Gastroesophageal sphincter (tissue), 4 donors: Measurements from ENCODE around the gene CD6. TPM values are rescaled to one million over a fixed set of nuclear protein-coding genes. Genes with fewer than 3 reads are reported as not detected.

Source experiments
- ATAC-seq: fragments of 150-250 bp; one replicate; pipeline ENCODE4 v1.9.1; 2016; ENCODE audit warnings: mild to moderate bottlenecking, moderate library complexity
- H3K27ac ChIP-seq, 4 donors: fragments of 200-600 bp; sonication (generic) in 3 of 4; 1 replicate in 3 of 4; 2 replicates in 1 of 4; pipeline ENCODE4 v1.5.1; 2016 to 2019
- H3K27me3 ChIP-seq: fragments of 200-600 bp; sonication (generic); one replicate; pipeline ENCODE4 v1.5.1; 2019
- H3K36me3 ChIP-seq, 2 donors: fragments of 200-600 bp; sonication (generic); one replicate each; pipeline ENCODE4 v1.5.1; 2019; ENCODE audit warnings: control low read depth in 1 of 2
- H3K4me1 ChIP-seq, 3 donors: fragments of 200-600 bp; sonication (generic); 1 replicate in 2 of 3; 2 replicates in 1 of 3; pipeline ENCODE4 v1.5.1; 2016 to 2019; ENCODE audit warnings: control low read depth in 2 of 3
- H3K4me3 ChIP-seq, 2 donors: fragments of 200-600 bp; sonication (generic); one replicate each; pipeline ENCODE4 v1.5.1; 2019; ENCODE audit warnings: mild to moderate bottlenecking in 1 of 2, moderate library complexity in 1 of 2
- H3K9me3 ChIP-seq, 3 donors: fragments of 200-600 bp; sonication (generic); one replicate each; pipeline ENCODE4 v1.5.1; 2017 to 2019; ENCODE audit warnings: control low read depth in 2 of 3
- EP300 ChIP-seq: sonication (generic); formaldehyde crosslinking; IDR thresholded peaks from one replicate; pipeline ENCODE4 v1.6.1; 2017; ENCODE audit warnings: antibody characterized with exemption, mild to moderate bottlenecking
- POLR2A ChIP-seq, 2 donors: fragments of 450-650 bp; IDR thresholded peaks; one replicate each; pipeline ENCODE4 v1.6.1; 2017; ENCODE audit warnings: antibody characterized with exemption in 2 of 2, mild to moderate bottlenecking in 2 of 2, moderate library complexity in 1 of 2
- POLR2AphosphoS5 ChIP-seq: sonication (generic); formaldehyde crosslinking; IDR thresholded peaks from one replicate; pipeline ENCODE4 v1.6.1; 2017; ENCODE audit warnings: antibody characterized with exemption
- WGBS, 2 donors: methylation state at CpG; one replicate each; pipeline ENCODE4 v1.1.5; 2018; ENCODE audit warnings: low coverage in 1 of 2; 5-methylcytosine and 5-hydroxymethylcytosine counted together
- total RNA-seq, 4 donors: library from RNA; depleted of rRNA; stranded (reverse); fragments of >200 nt; gene quantifications; one replicate each; pipeline ENCODE4 v1.1.0, GENCODE V29; 2016
- TF ChIP-seq, protein P1 (sequence below), 4 experiments: fragments of 200-600 bp in 2 of 4; fragments of 450-650 bp in 2 of 4; sonication (generic) in 1 of 4; IDR thresholded peaks; one replicate each; pipeline ENCODE4 v1.5.1; 2017 to 2019; ENCODE audit warnings: antibody characterized with exemption in 4 of 4, mild to moderate bottlenecking in 2 of 4, moderate library complexity in 2 of 4

Gene CD6
- total RNA-seq, 4 donors from 2014 or later: 0.15 to 2.7 (median 0.35) TPM; not detected in 1

DNA sequence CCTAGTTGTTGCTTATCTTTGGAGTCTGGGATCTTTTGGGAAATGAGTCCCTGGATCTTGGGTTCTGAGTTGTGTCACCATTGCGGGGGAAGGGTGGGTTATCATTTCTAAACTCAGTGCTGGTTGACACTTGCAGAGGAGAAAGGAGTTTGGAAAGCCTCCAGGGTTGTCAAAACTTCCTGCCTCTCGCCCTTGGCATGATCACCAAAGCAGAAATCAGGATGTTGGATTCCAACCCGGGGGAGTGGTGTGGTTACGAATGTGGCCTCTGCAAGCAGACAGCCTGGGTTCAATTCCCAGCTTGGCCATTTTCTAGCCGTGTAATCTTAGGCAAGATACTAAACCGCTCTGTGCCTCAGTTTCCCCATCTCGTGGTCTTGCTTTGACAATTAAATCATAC lies 24.3 kb downstream of the CD6 start:
- no peaks in the 10 kb centered on the region for H3K36me3 ChIP-seq
- H3K27me3 ChIP-seq: no peaks in the 10 kb centered on the region
- TF ChIP-seq EP300 (no peak), POLR2A (IDR thresholded peaks at IDR 0.05) (no peak), POLR2AphosphoS5 (no peak)
- TF ChIP-seq, protein P1, sequence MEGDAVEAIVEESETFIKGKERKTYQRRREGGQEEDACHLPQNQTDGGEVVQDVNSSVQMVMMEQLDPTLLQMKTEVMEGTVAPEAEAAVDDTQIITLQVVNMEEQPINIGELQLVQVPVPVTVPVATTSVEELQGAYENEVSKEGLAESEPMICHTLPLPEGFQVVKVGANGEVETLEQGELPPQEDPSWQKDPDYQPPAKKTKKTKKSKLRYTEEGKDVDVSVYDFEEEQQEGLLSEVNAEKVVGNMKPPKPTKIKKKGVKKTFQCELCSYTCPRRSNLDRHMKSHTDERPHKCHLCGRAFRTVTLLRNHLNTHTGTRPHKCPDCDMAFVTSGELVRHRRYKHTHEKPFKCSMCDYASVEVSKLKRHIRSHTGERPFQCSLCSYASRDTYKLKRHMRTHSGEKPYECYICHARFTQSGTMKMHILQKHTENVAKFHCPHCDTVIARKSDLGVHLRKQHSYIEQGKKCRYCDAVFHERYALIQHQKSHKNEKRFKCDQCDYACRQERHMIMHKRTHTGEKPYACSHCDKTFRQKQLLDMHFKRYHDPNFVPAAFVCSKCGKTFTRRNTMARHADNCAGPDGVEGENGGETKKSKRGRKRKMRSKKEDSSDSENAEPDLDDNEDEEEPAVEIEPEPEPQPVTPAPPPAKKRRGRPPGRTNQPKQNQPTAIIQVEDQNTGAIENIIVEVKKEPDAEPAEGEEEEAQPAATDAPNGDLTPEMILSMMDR (IDR thresholded peaks at IDR 0.05): no peak
- H3K4me3 ChIP-seq: no peak overlapping the region
- no peak for ATAC-seq
- WGBS, 2 donors: 36 to 60% methylated on average over 1 to 3 of the region's 7 CpGs
- H3K27ac ChIP-seq: no peak overlapping the region
- H3K4me1 ChIP-seq: peaks cover 0 to 9% (median 0%) of the 10 kb centered on the region in 3 donors
- no peaks in the 10 kb centered on the region for H3K9me3 ChIP-seq

DNA sequence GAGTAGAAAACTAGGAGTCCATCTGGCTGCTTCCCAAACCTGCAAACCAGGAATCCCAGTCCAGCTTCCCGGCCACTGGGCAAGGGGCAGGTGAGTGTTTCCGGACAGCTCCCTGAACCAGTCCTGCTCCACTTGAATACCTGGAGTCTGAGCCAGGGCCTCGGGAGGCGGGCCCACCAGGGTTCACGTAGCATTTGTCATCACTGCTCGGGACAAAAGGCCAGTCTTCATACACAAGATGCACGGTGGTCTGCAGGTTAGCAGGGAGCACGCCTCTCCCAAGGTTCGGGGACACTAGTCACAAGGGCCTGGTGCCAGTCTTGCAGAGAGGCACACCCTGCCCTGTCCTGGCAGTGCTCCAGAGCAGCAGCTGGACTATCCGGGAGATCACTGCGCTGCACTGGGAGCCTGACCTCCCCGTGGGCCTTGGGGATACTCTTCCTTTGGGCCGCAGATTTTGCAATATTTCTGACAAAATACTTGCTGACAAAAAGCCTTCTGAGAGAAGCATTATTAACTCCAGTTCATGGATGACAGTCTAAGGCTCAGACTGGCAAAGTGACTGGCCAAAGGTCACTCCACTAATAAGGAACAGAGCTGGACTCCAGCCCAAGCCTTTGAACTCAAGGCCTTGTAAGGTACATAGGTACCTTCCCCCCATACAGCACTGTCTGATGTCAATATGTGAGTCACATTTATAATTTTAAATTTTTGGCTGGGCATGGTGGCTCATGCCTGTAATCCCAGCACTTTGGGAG lies 25.1 kb downstream of the CD6 start:
- Histone ChIP-seq H3K9me3 (no peaks in the 10 kb centered on the region), H3K4me1 (peaks cover 0 to 9% (median 0%) of the 10 kb centered on the region in 3 donors), H3K4me3 (no peak overlapping the region), H3K36me3 (no peaks in the 10 kb centered on the region), H3K27me3 (no peaks in the 10 kb centered on the region), H3K27ac (no peak overlapping the region)
- TF ChIP-seq, protein P1 (IDR thresholded peaks at IDR 0.05): no peak
- TF ChIP-seq EP300: no peak
- no peak for TF ChIP-seq POLR2AphosphoS5
- no peak for TF ChIP-seq POLR2A (IDR thresholded peaks at IDR 0.05)
- 77% methylated on average over 6 of the region's 13 CpGs; no CpG with 5 or more reads in 1 of the 2 donors for WGBS, 2 donors
- no peak for ATAC-seq

DNA sequence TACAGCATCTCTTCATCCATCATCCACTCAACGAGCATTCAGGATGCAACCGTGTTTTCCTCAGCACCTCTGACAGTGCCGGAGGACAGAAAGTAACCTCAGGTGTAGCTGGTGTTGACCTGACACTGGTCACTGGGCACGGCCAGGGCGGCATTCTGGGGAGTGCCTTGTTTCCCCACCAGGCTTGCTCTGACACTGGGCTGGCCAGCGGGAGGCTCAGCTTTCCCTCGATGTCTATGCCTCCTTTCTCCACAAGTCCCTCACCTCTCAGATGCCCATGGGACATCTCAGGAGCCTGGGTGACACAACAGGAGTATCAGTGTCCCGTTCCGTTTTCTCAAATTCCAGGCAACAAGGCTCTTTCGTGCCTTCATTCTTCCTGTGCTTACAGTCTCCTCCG lies 28.9 kb downstream of the CD6 start:
- no peak overlapping the region for H3K4me3 ChIP-seq
- H3K27me3 ChIP-seq: no peaks in the 10 kb centered on the region
- ATAC-seq: no peak
- H3K4me1 ChIP-seq: peaks cover 0 to 16% (median 0%) of the 10 kb centered on the region in 3 donors
- no peaks in the 10 kb centered on the region for H3K9me3 ChIP-seq
- WGBS, 2 donors: 79 to 84% methylated on average over 4 to 8 of the region's 11 CpGs
- H3K36me3 ChIP-seq: no peaks in the 10 kb centered on the region
- TF ChIP-seq, protein P1 (IDR thresholded peaks at IDR 0.05): no peak
- no peak for TF ChIP-seq EP300
- TF ChIP-seq POLR2A (IDR thresholded peaks at IDR 0.05): no peak
- TF ChIP-seq POLR2AphosphoS5: no peak
- H3K27ac ChIP-seq: no peak overlapping the region

DNA sequence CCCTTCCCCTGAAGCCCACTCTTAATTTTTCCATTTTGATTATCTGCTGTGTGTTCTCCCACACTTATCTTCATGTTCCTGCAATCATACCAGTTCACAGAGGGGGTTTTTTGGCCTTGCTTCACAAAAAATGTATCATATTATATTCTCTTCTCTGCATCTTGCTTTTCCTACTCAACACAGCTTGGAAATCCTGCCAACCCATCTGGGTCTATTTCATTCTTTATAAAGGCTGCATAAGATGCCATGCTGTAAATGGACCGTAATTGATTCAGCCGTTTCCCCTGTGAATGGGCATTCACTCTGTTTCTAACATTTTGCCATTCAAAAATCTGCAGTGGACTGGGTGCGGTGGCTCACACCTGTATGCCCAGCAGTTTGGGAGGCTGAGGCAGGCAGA lies 30.5 kb downstream of the CD6 start:
- TF ChIP-seq POLR2A (IDR thresholded peaks at IDR 0.05) (no peak), EP300 (no peak), POLR2AphosphoS5 (no peak)
- TF ChIP-seq, protein P1 (IDR thresholded peaks at IDR 0.05): no peak
- H3K4me1 ChIP-seq: peaks cover 0 to 6% (median 0%) of the 10 kb centered on the region in 3 donors
- H3K4me3 ChIP-seq: no peak overlapping the region
- WGBS, 2 donors: 95 to 100% methylated on average over 2 of the region's 3 CpGs
- peaks cover 7% of the 10 kb centered on the region for H3K27me3 ChIP-seq
- H3K9me3 ChIP-seq: no peaks in the 10 kb centered on the region
- H3K27ac ChIP-seq: no peak overlapping the region
- no peaks in the 10 kb centered on the region for H3K36me3 ChIP-seq
- ATAC-seq: no peak

DNA sequence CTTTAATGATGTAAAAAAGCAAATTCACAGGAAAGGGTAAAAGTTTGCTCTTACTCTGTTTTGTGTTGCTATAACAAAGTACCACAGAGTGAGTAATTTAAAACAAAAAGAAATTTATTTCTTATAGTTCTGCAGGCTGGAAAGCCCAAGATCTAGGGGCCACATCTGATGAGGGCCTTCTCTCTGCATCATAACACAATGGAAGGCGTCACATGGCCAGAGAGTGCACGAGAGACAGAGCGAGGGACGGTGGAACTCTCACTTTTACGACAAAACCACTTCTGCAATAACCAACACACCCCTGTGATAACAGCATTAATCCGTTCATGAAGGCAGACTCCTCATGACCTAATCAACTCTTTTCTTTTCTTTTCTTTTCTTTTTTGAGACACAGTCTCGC lies 31.1 kb downstream of the CD6 start:
- TF ChIP-seq POLR2A (IDR thresholded peaks at IDR 0.05) (no peak), EP300 (no peak), POLR2AphosphoS5 (no peak)
- TF ChIP-seq, protein P1 (IDR thresholded peaks at IDR 0.05): no peak
- Histone ChIP-seq H3K27me3 (peaks cover 13% of the 10 kb centered on the region), H3K4me1 (peaks cover 0 to 12% (median 4%) of the 10 kb centered on the region in 3 donors), H3K36me3 (no peaks in the 10 kb centered on the region), H3K4me3 (no peak overlapping the region), H3K27ac (no peak overlapping the region), H3K9me3 (no peaks in the 10 kb centered on the region)
- no peak for ATAC-seq
- WGBS, 2 donors: 86 to 91% methylated on average over 5 to 7 of the region's 7 CpGs
